NCI-H774 (cell line): ENCODE results near the gene PRSS50.
"Not testable (repeated sequence)": the region's sequence is repeated elsewhere in the genome, so short reads cannot be mapped to it uniquely, and the experiment has no call there.

Source experiments
- DNase-seq: peaks from one replicate; lab custom pipeline; 2025; lab: John Stamatoyannopoulos, UW

PRSS50 gene

GRCh38 chr3:46708401-46709156, 9.1 kb downstream of the PRSS50 start:
- DNase-seq, result no peak

GRCh38 chr3:46707601-46708011, 10.1 kb downstream of the PRSS50 start:
- DNase-seq, result no peak

- DNase-seq, result no peak
Observed at GRCh38 chr3:46706771-46707582, 10.7 kb downstream of the PRSS50 start.

GRCh38 chr3:46705751-46706552, 11.7 kb downstream of the PRSS50 start:
- no peak for DNase-seq

- DNase-seq, result peak; percentile 13
Observed at GRCh38 chr3:46705022-46705530, 12.6 kb downstream of the PRSS50 start.

GRCh38 chr3:46704346-46704745, 13.3 kb downstream of the PRSS50 start:
- not testable (repeated sequence) for DNase-seq

GRCh38 chr3:46703013-46703520, 14.6 kb downstream of the PRSS50 start:
- DNase-seq, result no peak

- no peak for DNase-seq
Observed at GRCh38 chr3:46702246-46703012, 15.2 kb downstream of the PRSS50 start.

- no peak for DNase-seq
Observed at GRCh38 chr3:46701181-46701939, 16.3 kb downstream of the PRSS50 start, which contains the start of gene TMIE. Gene TMIE, plus strand, starts transcription at chr3:46701392. Its CDS starts 96 bp downstream, at chr3:46701488.

- no peak for DNase-seq
Observed at GRCh38 chr3:46700772-46701171, 16.9 kb downstream of the PRSS50 start.

GRCh38 chr3:46699676-46700523, 17.8 kb downstream of the PRSS50 start:
- no peak for DNase-seq

- DNase-seq, result no peak
Observed at GRCh38 chr3:46695962-46696894, 21.4 kb downstream of the PRSS50 start.

GRCh38 chr3:46695177-46695961, 22.3 kb downstream of the PRSS50 start:
- DNase-seq, result no peak

- no peak for DNase-seq
Observed at GRCh38 chr3:46694520-46694919, 23.1 kb downstream of the PRSS50 start.

GRCh38 chr3:46693892-46694226, 23.8 kb downstream of the PRSS50 start:
- DNase-seq, result no peak

- no peak for DNase-seq
Observed at GRCh38 chr3:46693038-46693891, 24.4 kb downstream of the PRSS50 start, which contains the start of gene ALS2CL. Gene ALS2CL, minus strand, starts transcription at chr3:46693679. Its CDS starts 4,239 bp downstream, at chr3:46689440.
